Sciatic nerve (tissue), 1 donor: ENCODE results near the gene CEP76. TPM values are rescaled to one million over a fixed set of nuclear protein-coding genes. Genes with fewer than 3 reads are reported as not detected.

Experiments
- total RNA-seq: library from RNA; stranded (reverse); fragmentation: NEBNext Ultra II Directional; extraction: Animal tissue kit (Norgen Biotek cat#: 25700); gene quantifications from one replicate; pipeline ENCODE4 v1.2.1, GENCODE V29; 2021
- donor health status: DM: no; HTN: no; CAD: no.

The CEP76 gene
- total RNA-seq, 1 donor from 2014 or later = 5.4 TPM

Other genes starting within 250 kb of the CEP76 start
- gene SPIRE1, start 44.6 kb downstream of the CEP76 start, total RNA-seq = 94.3 TPM
- gene PSMG2, start 319 bp upstream of the CEP76 start, total RNA-seq = 67.7 TPM
- 44.0 TPM for gene PTPN2, start 181.5 kb upstream of the CEP76 start, total RNA-seq
- 44.0 TPM for gene SEH1L, start 245.3 kb upstream of the CEP76 start, total RNA-seq